GM21717 (cell line): Measurements from ENCODE around the gene CYP27C1.
"Not testable (repeated sequence)": the region's sequence is repeated elsewhere in the genome, so short reads cannot be mapped to it uniquely, and the experiment has no call there.

Experiments used
- ATAC-seq: cut with Tn5 transposase; IDR thresholded peaks from one replicate; pipeline ENCODE4 v1.9.1; 2021; ENCODE audit warnings: mild to moderate bottlenecking, moderate library complexity; ENCODE audit not compliant: unreplicated experiment

The CYP27C1 gene

DNA sequence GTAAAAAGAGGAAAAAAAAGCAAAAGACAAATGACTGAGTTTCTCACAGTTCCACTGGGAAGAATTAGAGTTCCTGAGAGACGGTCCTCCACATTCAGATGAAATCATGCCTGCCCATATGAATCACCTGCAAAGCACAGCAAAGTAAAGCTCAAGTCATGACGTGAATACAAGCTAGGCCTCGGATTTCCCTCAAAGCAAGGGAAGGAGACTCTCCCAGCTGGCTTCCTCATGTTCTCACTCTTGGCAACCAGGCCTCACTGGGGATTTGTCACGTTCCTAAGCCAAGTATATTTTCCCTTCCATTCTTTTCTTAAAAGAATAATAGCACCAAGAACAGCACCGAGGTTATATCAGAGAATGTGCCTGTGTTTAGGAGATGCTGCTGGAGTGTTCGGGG is 47.0 kb downstream of the CYP27C1 start:
- no peak for ATAC-seq

DNA sequence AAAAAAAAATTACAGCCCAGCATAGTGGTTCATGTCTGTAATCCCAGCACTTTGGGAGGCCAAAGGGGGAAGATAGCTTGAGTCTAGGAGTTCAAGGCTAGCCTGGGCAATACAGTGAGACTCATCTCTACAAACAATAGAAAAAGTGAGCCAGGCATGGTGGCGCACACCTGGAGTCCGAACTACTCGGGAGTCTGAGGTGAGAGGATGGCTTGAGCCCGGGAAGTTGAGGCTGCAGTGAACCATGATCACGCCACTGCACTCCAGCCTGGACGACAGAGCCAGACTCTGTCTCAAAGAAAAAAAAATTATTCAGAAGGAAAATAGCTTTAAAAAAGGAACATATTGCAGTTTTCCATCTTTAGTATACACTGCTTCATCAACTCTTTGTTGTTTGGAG is 47.8 kb downstream of the CYP27C1 start:
- ATAC-seq, result no peak

DNA sequence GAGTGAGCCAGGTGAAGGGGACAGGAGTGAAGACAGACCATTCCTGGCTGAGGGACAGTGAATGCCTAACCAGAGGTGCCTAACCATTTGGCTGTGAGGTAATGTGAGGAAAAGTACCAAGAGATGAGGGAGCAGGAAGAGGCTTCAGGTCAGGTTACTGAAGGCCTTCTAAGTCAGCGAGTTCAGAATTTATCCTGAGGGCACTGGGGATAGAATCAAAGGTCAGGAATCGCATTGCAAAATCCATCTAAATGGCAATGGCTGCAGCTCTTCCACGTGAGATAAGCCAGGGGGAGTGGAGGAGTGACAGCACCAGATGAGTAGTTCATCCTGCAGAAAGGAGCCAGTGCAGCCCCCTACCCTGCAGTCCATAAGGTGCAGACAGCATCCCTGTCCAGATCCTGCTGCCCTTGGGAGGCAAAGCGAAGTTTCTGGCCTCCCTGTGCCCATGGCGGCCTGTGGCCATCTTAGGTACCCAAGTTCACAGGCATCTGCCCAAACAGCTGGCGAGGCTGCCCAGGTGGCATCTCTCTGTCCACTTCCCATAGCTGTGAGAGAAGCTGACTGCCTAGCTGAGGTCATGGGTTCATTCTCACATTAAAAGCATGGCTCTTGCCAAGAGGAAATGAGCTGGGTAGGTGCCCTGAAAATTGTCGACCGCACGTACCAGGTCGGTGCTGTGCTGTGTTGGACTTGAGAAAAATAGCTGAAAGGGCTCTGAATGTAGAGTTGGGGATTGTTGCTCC is 49.5 kb downstream of the CYP27C1 start:
- ATAC-seq, result no peak

GRCh38 chr2:127170021-127170420 is 50.1 kb downstream of the CYP27C1 start:
- no peak for ATAC-seq

GRCh38 chr2:127169066-127169660 is 50.9 kb downstream of the CYP27C1 start:
- ATAC-seq, result no peak

DNA sequence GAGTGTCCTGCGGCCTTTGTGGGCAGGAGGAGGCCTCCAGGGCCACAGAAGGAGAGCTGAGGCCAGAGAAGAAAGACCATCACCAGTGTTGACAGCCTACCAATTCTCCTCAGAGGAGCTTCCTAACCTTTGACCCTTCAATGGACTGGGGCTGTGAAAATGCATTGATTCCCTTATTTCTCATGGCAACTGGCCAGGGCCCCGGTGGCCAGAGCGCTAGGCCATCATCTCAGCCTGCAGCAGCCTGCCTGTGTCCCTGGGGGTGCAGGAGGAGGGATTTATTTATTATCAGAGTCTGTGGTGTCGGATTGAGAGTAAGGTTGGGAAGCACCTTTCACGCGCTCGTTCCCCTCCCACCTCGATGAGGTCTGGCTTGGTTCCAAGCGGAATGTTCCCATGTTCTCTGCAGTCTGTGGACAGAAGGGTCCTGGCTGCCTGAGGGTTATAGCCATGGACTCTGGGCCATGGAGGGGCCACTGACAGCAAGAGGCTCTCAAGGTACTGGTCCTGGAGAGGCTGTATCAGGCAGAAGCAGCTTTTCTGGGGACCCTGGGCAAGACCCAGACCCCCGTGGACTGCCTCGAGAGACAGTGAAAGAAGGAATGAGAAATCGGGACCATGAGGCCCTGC is 53.8 kb downstream of the CYP27C1 start:
- no peak for ATAC-seq

DNA sequence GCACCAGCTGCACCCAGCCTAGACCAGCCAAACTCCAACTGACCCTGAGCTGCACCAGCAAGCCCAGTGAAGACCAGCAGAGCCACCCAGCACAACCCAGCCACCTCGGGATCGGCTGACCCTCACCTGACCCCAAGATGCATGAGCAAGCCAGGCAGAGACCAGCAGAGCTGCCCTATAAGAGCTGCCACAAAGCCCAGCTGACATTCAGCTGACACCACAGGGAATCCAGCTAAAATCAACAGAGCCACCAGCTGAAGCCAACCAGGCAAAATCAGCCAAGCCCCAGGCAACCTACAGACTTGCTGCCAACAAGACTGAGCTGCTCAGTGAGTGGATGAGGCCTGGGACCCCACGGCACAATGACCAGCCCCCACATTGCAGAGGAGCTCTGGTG is 54.6 kb downstream of the CYP27C1 start:
- ATAC-seq, result no peak

DNA sequence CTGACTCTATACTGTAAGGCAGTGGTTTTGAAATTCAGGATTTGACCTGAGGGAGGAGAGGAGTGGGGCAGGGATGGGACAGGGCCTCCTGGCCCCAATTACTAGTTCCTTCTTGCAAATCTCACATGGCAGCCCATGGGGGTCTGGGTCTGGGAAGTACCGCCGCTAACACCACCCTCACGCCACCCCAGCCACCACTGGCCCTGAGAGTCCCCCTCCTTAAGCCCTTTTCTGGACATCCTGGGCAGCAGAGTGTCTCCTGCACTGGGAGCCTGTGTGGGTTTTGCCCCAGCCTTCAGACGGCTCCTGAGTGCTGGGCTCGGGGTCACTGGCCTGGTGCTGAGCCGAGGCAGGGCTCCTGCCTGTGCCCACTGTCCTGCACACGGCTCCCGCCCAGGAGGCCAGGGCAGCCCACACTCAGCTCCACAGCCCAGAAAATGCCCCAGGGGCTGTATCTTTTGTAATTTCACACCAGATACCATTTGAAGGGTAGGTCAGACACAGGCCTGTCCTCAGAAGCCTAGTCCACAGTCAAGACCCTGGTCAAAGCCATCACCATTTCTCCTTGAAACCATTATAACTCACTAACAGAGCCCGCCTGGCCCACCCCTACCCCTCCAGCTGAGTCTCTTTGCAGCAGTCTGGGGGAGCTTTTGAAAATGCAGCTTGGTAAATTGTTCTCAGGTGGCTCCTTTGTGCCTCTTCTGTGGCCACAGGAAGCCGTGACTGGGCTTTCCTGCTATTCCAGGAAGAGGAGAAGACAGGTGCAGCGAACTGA is 55.1 kb downstream of the CYP27C1 start:
- ATAC-seq, result no peak

- ATAC-seq, result no peak
Measured at GRCh38 chr2:127163921-127164320, 56.2 kb downstream of the CYP27C1 start.

GRCh38 chr2:127163090-127163406 is 57.1 kb downstream of the CYP27C1 start:
- ATAC-seq, result not testable (repeated sequence)

DNA sequence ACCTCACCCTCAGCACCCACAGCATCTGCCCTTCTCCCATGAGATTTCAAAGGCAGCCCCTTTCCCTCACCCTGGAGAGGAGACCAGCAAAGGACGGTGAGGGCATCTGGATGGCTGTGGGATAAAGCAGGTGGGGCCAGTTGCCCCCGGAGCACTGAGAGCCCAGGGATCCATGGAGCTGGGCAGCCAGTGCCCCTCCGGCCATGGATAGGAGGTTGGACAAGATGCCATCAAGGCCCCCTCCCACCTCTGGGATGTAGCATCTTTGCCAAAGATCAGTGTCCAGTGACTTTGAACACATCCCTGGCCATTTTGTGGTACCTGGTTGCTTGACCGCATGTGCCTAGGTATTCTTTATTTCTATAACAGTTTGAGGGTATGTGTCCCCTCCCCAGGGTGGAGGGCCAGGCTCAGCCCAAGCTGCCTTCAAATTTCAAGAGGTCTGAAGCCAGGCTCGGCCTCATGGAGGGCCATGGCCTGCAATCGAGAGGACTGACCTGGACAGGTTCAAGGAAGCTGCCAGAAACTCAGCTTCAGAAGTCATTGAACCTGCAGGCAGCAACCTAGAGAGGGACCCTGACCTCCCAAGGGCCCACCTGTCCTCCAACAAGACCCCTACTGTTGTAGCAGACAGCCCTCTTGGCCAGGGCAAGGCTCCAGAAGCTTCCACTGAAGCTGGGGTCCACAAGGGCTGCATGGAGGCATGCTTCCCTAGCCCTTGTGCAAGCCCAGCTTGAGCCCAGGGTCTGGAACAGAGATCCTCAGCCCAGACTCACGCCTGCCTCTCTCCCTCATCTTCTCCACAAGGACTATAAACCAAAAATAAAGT is 57.6 kb downstream of the CYP27C1 start:
- ATAC-seq, result no peak

DNA sequence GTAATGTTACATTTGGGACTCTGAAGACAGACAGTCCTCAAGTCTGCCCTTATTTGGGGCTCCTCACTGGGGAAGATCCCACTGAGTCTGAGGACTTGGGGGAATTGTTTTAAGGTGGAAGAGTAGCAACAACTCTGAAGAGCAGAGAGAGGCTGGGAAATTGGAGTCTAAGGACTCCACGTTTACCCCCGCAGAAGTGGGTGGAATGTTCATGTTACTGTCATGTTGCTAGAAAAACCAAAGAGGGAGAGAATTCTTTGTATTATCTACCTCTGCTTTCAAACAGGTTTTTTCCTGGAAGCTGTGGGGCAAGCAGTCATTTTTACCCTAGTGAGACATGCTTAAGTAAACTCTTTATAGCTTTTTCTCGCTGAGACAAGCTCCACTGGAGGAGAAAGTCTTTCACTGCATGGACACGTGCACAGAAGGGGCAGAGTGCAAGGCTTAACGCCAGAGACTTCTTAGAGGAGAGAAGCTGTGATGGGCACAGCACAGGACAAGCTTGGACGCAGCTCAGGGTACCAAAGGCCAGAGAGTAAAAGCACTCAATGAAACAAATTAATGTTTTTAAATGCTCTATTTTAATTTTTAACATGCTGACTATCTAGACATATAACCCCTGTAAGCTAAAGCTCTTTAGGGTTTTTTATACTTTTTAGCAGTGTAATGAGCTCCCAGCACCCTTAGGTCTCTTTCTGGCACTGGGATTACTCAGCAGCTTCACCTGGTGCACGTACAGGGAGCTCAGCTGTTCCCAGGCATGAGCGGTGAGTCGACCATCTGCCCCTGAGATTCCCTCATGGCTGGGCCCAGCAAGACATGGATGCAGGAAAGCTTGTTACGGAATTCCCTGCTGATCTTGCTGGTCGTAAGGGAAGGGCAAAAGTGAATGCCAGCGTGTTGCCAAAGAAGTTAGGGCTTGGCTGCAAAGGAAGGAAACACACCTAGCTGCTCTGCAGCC is 58.6 kb downstream of the CYP27C1 start:
- ATAC-seq, result no peak

GRCh38 chr2:127160676-127161075 is 59.4 kb downstream of the CYP27C1 start:
- no peak for ATAC-seq

GRCh38 chr2:127159543-127159942 is 60.6 kb downstream of the CYP27C1 start:
- ATAC-seq, result no peak

DNA sequence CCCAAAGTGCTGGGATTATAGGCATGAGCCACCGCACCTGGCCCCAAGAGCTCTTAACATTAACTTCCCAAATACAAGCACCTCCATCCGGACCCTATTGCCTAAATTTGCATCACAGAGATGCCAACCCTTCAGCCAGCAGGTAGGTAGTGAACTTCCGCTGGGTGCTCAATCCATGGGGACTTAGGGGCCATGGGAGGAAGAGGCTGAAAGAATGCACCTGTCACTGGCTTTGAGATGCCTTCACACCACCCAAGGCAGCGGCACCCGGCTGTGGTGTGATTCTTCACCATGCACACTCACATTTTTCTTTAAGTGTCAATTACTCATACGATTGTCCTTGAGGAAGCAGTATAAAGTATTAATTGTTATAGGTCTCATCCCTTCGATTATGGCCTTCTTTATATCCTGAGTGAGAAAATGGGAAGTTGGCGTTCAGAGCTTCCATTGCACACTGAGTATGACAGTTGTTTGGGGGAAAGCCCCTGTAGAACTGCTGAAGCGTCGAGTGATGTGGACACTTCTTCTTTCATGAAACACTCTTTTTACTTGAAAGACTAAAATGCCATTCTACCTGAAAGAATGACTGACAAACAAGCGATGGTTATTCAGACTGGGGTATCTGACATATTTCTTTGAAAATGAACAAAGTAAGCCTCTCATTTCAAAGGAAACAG is 61.3 kb downstream of the CYP27C1 start:
- ATAC-seq, result peak; percentile 68

- ATAC-seq, result no peak
Measured at GRCh38 chr2:127157651-127158485, 62.2 kb downstream of the CYP27C1 start.

DNA sequence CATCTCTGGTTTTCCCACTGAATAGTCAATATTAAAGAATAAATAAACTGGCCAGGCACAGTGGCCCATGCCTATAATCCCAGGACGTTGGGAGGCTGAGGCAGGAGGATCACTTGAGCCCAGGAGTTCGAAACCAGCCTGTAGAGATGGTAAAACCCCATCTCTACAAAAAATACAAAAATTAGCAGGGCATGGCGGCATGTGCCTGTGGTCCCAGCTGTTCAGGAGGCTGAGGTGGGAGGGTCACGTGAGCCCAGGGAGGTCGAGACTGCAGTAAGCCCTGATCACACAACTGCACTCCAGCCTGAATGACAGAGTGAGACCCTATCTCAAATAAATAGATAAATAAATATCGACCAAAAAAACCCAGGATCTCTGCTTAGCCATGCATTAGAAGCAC is 63.0 kb downstream of the CYP27C1 start:
- ATAC-seq, result no peak

GRCh38 chr2:127155947-127156346 is 64.2 kb downstream of the CYP27C1 start:
- ATAC-seq, result no peak
